Measurements from ENCODE around the gene CLMP.

DNA sequence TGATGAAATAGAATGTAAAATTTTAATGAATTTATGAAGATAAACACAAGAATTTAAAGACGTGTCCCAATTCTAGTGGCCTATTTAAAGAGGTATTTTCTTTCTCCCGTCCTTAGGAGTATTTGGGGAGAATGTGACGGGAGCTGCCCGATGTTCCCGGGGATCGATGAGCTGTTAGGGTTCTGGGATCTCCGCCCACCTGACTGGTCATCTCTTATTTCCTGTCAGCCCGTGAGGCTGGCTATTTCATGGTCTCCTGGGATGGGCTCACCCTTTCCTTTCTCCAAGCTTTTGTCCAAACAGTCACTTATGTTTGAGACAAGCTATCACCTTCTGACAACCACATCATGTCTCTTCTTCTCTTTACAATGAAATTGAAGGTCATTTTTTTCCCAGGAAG, 16.9 kb upstream of the CLMP start:
- TF ChIP-seq, protein P1, sequence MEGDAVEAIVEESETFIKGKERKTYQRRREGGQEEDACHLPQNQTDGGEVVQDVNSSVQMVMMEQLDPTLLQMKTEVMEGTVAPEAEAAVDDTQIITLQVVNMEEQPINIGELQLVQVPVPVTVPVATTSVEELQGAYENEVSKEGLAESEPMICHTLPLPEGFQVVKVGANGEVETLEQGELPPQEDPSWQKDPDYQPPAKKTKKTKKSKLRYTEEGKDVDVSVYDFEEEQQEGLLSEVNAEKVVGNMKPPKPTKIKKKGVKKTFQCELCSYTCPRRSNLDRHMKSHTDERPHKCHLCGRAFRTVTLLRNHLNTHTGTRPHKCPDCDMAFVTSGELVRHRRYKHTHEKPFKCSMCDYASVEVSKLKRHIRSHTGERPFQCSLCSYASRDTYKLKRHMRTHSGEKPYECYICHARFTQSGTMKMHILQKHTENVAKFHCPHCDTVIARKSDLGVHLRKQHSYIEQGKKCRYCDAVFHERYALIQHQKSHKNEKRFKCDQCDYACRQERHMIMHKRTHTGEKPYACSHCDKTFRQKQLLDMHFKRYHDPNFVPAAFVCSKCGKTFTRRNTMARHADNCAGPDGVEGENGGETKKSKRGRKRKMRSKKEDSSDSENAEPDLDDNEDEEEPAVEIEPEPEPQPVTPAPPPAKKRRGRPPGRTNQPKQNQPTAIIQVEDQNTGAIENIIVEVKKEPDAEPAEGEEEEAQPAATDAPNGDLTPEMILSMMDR (conservative IDR thresholded peaks at IDR 0.05; ENCODE audit: low read depth in 2 of 2): no peak
- TF ChIP-seq POLR2AphosphoS5 (IDR thresholded peaks at IDR 0.05; ENCODE audit: low read depth) (no peak), EZH2 (IDR thresholded peaks at IDR 0.05; ENCODE audit: low read depth, unreplicated experiment) (no peak), CREB1 (CRISPR knock-in tag; IDR thresholded peaks at IDR 0.05; ENCODE audit: low read depth) (no peak)
- TF ChIP-seq, protein P2, sequence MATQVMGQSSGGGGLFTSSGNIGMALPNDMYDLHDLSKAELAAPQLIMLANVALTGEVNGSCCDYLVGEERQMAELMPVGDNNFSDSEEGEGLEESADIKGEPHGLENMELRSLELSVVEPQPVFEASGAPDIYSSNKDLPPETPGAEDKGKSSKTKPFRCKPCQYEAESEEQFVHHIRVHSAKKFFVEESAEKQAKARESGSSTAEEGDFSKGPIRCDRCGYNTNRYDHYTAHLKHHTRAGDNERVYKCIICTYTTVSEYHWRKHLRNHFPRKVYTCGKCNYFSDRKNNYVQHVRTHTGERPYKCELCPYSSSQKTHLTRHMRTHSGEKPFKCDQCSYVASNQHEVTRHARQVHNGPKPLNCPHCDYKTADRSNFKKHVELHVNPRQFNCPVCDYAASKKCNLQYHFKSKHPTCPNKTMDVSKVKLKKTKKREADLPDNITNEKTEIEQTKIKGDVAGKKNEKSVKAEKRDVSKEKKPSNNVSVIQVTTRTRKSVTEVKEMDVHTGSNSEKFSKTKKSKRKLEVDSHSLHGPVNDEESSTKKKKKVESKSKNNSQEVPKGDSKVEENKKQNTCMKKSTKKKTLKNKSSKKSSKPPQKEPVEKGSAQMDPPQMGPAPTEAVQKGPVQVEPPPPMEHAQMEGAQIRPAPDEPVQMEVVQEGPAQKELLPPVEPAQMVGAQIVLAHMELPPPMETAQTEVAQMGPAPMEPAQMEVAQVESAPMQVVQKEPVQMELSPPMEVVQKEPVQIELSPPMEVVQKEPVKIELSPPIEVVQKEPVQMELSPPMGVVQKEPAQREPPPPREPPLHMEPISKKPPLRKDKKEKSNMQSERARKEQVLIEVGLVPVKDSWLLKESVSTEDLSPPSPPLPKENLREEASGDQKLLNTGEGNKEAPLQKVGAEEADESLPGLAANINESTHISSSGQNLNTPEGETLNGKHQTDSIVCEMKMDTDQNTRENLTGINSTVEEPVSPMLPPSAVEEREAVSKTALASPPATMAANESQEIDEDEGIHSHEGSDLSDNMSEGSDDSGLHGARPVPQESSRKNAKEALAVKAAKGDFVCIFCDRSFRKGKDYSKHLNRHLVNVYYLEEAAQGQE (IDR thresholded peaks at IDR 0.05; ENCODE audit: unreplicated experiment): no peak
